Measurements from ENCODE around the gene GABBR2. TPM values are rescaled to one million over a fixed set of nuclear protein-coding genes. Genes with fewer than 3 reads are reported as not detected.

GABBR2 gene
- total RNA-seq, 1 experiment from 2014 or later, result 6.3 TPM

DNA sequence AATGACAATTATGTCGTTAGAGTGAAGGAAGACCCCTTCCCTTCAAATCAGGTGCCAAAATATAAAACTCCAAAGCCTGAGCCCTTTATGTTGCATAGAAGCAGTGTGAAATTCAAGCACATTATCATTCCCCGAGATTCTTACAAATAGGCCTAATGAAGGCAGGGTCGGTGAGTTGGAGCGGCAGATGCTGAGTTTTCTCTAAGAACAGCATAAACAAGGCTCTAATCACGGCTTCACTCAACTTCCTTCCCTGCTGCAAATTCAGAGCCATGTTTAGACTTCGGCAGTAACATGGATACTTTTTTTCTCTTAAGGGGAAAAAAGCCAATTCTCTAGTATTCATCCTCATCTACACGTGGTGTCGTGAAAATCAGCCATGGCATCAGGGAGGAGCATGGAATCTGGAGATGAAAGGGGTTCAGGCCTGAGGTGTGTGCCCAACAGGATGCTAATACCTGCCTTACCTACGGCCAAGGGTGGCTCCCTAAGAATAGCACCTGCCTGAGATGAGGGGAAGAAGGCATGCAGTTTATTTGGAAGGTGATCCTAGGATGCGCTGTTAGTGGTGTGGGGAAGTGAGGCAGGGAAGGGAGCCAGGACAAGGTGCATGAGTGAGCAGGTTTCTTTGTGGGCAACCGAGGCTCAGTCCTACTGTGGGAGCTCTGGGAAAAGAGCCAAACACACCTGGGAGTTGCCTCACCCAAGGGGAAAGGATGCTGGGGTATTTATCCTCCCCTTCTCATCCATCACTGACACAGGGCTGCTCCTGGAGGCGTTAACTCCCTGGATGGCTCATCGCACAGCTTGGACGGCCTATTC, 306.5 kb downstream of the GABBR2 start:
- ChIA-PET CTCF (no interaction called here), POLR2A (no interaction called here)
- no peak for TF ChIP-seq TCF7L2 (IDR thresholded peaks at IDR 0.05; ENCODE audit: low read depth, low read length)
- TF ChIP-seq, protein P1, sequence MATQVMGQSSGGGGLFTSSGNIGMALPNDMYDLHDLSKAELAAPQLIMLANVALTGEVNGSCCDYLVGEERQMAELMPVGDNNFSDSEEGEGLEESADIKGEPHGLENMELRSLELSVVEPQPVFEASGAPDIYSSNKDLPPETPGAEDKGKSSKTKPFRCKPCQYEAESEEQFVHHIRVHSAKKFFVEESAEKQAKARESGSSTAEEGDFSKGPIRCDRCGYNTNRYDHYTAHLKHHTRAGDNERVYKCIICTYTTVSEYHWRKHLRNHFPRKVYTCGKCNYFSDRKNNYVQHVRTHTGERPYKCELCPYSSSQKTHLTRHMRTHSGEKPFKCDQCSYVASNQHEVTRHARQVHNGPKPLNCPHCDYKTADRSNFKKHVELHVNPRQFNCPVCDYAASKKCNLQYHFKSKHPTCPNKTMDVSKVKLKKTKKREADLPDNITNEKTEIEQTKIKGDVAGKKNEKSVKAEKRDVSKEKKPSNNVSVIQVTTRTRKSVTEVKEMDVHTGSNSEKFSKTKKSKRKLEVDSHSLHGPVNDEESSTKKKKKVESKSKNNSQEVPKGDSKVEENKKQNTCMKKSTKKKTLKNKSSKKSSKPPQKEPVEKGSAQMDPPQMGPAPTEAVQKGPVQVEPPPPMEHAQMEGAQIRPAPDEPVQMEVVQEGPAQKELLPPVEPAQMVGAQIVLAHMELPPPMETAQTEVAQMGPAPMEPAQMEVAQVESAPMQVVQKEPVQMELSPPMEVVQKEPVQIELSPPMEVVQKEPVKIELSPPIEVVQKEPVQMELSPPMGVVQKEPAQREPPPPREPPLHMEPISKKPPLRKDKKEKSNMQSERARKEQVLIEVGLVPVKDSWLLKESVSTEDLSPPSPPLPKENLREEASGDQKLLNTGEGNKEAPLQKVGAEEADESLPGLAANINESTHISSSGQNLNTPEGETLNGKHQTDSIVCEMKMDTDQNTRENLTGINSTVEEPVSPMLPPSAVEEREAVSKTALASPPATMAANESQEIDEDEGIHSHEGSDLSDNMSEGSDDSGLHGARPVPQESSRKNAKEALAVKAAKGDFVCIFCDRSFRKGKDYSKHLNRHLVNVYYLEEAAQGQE (IDR thresholded peaks at IDR 0.05; ENCODE audit: insufficient read depth in 1 of 2, low read depth in 2 of 2, low read length in 1 of 2), result no peak
- TF ChIP-seq, protein P2, sequence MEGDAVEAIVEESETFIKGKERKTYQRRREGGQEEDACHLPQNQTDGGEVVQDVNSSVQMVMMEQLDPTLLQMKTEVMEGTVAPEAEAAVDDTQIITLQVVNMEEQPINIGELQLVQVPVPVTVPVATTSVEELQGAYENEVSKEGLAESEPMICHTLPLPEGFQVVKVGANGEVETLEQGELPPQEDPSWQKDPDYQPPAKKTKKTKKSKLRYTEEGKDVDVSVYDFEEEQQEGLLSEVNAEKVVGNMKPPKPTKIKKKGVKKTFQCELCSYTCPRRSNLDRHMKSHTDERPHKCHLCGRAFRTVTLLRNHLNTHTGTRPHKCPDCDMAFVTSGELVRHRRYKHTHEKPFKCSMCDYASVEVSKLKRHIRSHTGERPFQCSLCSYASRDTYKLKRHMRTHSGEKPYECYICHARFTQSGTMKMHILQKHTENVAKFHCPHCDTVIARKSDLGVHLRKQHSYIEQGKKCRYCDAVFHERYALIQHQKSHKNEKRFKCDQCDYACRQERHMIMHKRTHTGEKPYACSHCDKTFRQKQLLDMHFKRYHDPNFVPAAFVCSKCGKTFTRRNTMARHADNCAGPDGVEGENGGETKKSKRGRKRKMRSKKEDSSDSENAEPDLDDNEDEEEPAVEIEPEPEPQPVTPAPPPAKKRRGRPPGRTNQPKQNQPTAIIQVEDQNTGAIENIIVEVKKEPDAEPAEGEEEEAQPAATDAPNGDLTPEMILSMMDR (IDR thresholded peaks at IDR 0.05), result no peak
- no peak for TF ChIP-seq POLR2AphosphoS5 (IDR thresholded peaks at IDR 0.05; ENCODE audit: low read depth, low read length)
- no peak for TF ChIP-seq SIN3A (IDR thresholded peaks at IDR 0.05; ENCODE audit: borderline replicate concordance, insufficient read depth, low read depth, low read length)
- Histone ChIP-seq H3K4me1 (ENCODE audit: control insufficient read depth, insufficient read depth, low read length) (no peaks in the 10 kb centered on the region), H3K27ac (ENCODE audit: low read length) (no peak overlapping the region), H3K4me3 (ENCODE audit: low read depth in 2 of 2, low read length in 2 of 2) (no peak overlapping the region), H3K27me3 (ENCODE audit: control insufficient read depth, insufficient read depth, low read length) (no peaks in the 10 kb centered on the region), H3K36me3 (ENCODE audit: control insufficient read depth, insufficient read depth, low read length) (no peaks in the 10 kb centered on the region), H3K9me3 (ENCODE audit: control insufficient read depth, insufficient read depth, low read depth, low read length) (no peaks in the 10 kb centered on the region)
- intact Hi-C loops (cut with micrococcal nuclease; ENCODE audit: unreplicated experiment), result no loop called here
- ATAC-seq, result no peak
- in situ Hi-C loops (cut with HindIII; ENCODE audit: low pct_unique_long_range_greater_than_20kb, low sequenced_read_pairs), result no loop called here
- no peak for DNase-seq (ENCODE audit: low read depth, low spot score)
- no TSS peak for BruUV-seq (replicated peaks)

DNA sequence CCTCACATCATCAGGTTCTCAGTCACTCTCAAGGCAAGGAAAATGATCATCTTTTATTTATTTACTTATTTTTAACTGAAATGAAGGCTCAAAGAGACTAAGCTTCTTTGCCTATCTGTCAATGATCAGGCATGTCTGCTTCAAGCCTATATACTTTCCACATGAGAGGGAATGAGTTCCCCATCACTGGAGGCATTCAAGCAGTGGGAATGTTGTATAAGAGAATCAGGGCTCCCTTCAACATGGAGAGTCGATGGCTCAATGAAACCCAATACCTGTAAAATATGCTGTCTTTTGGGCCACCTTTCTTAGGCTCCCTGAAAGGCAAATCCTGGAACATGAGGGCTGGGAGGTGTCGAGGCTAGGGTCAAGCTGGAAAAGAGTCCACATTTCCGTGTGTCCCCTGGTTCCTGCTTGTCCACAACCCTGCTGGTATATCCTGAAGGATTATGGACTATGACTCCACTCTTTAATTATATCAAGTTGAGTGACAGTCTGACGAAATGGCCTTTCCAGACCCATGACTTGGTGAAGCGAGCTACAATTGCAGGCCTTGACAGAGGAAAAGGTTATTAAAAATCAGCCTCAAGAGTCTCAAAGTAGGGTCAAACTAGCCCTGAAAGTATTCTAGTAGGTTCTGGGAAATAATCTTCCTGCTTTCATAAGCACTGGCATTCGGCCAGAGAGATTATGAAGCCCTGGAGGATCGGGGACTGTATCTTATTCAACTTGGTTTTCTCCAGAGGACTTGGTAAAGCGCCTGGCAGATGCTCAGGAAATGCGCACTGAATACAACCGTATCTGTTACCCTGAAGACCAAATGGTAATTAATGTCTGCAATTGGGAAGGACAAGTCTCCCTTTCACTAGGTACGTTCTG, 307.4 kb downstream of the GABBR2 start:
- ATAC-seq (no peak), DNase-seq (ENCODE audit: low read depth, low spot score) (no peak)
- CTCF ChIA-PET, result no interaction called here
- intact Hi-C loops (cut with micrococcal nuclease; ENCODE audit: unreplicated experiment) (no loop called here), in situ Hi-C loops (cut with HindIII; ENCODE audit: low pct_unique_long_range_greater_than_20kb, low sequenced_read_pairs) (no loop called here)
- no peak overlapping the region for H3K27ac ChIP-seq (ENCODE audit: low read length)
- H3K27me3 ChIP-seq (ENCODE audit: control insufficient read depth, insufficient read depth, low read length), result no peaks in the 10 kb centered on the region; the same call in 1 of the 2 replicates
- no TSS peak for BruUV-seq (replicated peaks)
- H3K36me3 ChIP-seq (ENCODE audit: control insufficient read depth, insufficient read depth, low read length), result no peaks in the 10 kb centered on the region
- H3K4me1 ChIP-seq (ENCODE audit: control insufficient read depth, insufficient read depth, low read length), result no peaks in the 10 kb centered on the region
- TF ChIP-seq, protein P1 (IDR thresholded peaks at IDR 0.05; ENCODE audit: insufficient read depth in 1 of 2, low read depth in 2 of 2, low read length in 1 of 2), result no peak
- no peak overlapping the region for H3K4me3 ChIP-seq (ENCODE audit: low read depth in 2 of 2, low read length in 2 of 2)
- H3K9me3 ChIP-seq (ENCODE audit: control insufficient read depth, insufficient read depth, low read depth, low read length), result no peaks in the 10 kb centered on the region
- POLR2A ChIA-PET, result no interaction called here
